ENCODE data around the gene ESRRB. TPM values are rescaled to one million over a fixed set of nuclear protein-coding genes. Genes with fewer than 3 reads are reported as not detected.

Gene ESRRB
- total RNA-seq: 8.7 TPM

DNA sequence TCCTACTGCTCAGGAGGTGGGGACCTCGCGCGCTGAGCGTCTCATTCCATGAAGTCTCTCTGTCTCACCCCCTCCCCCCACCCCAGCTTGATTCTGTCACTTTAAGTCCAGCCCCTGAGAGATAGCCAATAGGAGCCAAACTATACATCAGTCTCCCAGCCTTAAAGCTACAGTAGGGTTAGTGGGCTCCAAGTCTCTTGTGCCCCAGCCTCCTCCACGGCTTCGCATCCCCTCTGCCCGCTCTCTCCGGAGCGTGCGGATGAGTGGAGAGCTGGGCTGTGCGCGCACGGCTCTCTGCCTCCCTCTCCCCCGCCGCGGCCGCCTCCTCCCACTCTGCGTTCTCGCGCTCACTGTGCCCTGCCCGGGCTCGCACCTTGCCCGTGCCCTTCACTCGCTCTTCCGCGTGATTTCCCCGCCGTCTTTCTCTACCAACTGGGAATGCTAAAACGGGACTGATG, at the start of gene ESRRB:
ESRRB (plus strand) TSS at position 191 of the 458 bp plus-strand sequence; CDS start at position 456, 265 bp downstream.

Other genes starting within 250 kb of the ESRRB start
- gene GPATCH2L, start 224.2 kb upstream of the ESRRB start, total RNA-seq: 73.9 TPM